ENCODE results near the gene NRXN3. TPM values are rescaled to one million over a fixed set of nuclear protein-coding genes. Genes with fewer than 3 reads are reported as not detected.

Gene NRXN3
- total and polyA plus RNA-seq, 4 donors: 1.4 to 8.3 (median 4.4) TPM

- DNase-seq: no peak
- no peak overlapping the region for H3K4me3 ChIP-seq
- no peak overlapping the region for H3K27ac ChIP-seq (ENCODE audit: low read depth in 1 of 2, low read length in 1 of 2)
- no peak for TF ChIP-seq CTCF (IDR thresholded peaks at IDR 0.05; ENCODE audit: control extremely low read depth, extremely low read depth)
- H3K9me3 ChIP-seq (ENCODE audit: control insufficient read depth in 4 of 4, insufficient read depth in 3 of 4, low read length in 3 of 4): peaks cover 0 to 3% (median 0%) of the 10 kb centered on the region in 4 donors
- no peak overlapping the region for H3K9ac ChIP-seq (ENCODE audit: insufficient read depth in 1 of 2, low read length in 2 of 2)
- ATAC-seq (ENCODE audit: insufficient read depth, low FRiP score): no peak
- peaks cover 0 to 4% (median 0%) of the 10 kb centered on the region in 5 donors for H3K4me1 ChIP-seq (ENCODE audit: control insufficient read depth in 5 of 5, insufficient read depth in 5 of 5, low read length in 5 of 5)
- H3K36me3 ChIP-seq (ENCODE audit: control insufficient read depth in 4 of 4, insufficient read depth in 4 of 4, low read length in 4 of 4): no peaks in the 10 kb centered on the region
- WGBS, 2 donors: 83 to 84% methylated on average over 4 of the region's 4 CpGs
- no peaks in the 10 kb centered on the region for H3K27me3 ChIP-seq (ENCODE audit: control insufficient read depth in 3 of 3, insufficient read depth in 3 of 3, low read length in 2 of 3)
Observed at GRCh38 chr14:79199217-79199616, 1029.0 kb downstream of the NRXN3 start.

GRCh38 chr14:79201564-79202207 is 1031.5 kb downstream of the NRXN3 start:
- no peak for ATAC-seq (ENCODE audit: insufficient read depth, low FRiP score)
- no peak overlapping the region for H3K27ac ChIP-seq (ENCODE audit: low read depth in 1 of 2, low read length in 1 of 2)

GRCh38 chr14:79204591-79204990 is 1034.4 kb downstream of the NRXN3 start:
- TF ChIP-seq CTCF (IDR thresholded peaks at IDR 0.05; ENCODE audit: control extremely low read depth, extremely low read depth): no peak
- Histone ChIP-seq H3K4me1 (ENCODE audit: control insufficient read depth in 5 of 5, insufficient read depth in 5 of 5, low read length in 5 of 5) (peaks cover 0 to 8% (median 0%) of the 10 kb centered on the region in 5 donors), H3K4me3 (no peak overlapping the region), H3K9ac (ENCODE audit: insufficient read depth in 1 of 2, low read length in 2 of 2) (no peak overlapping the region), H3K27me3 (ENCODE audit: control insufficient read depth in 3 of 3, insufficient read depth in 3 of 3, low read length in 2 of 3) (no peaks in the 10 kb centered on the region), H3K27ac (ENCODE audit: low read depth in 1 of 2, low read length in 1 of 2) (no peak overlapping the region), H3K9me3 (ENCODE audit: control insufficient read depth in 4 of 4, insufficient read depth in 3 of 4, low read length in 3 of 4) (no peaks in the 10 kb centered on the region), H3K36me3 (ENCODE audit: control insufficient read depth in 4 of 4, insufficient read depth in 4 of 4, low read length in 4 of 4) (no peaks in the 10 kb centered on the region)
- DNase-seq (peak in 1 of 3 donors; percentile 12), ATAC-seq (ENCODE audit: insufficient read depth, low FRiP score) (no peak)

More at GRCh38 chr14:79201564-79202207, 1031.5 kb downstream of the NRXN3 start:
- 49 to 67% methylated on average over 3 of the region's 3 CpGs for WGBS, 2 donors
- no peak for TF ChIP-seq CTCF (IDR thresholded peaks at IDR 0.05; ENCODE audit: control extremely low read depth, extremely low read depth)
- Histone ChIP-seq H3K9me3 (ENCODE audit: control insufficient read depth in 4 of 4, insufficient read depth in 3 of 4, low read length in 3 of 4) (peaks cover 0 to 2% (median 0%) of the 10 kb centered on the region in 4 donors), H3K4me3 (no peak overlapping the region), H3K9ac (ENCODE audit: insufficient read depth in 1 of 2, low read length in 2 of 2) (no peak overlapping the region), H3K36me3 (ENCODE audit: control insufficient read depth in 4 of 4, insufficient read depth in 4 of 4, low read length in 4 of 4) (no peaks in the 10 kb centered on the region), H3K27me3 (ENCODE audit: control insufficient read depth in 3 of 3, insufficient read depth in 3 of 3, low read length in 2 of 3) (no peaks in the 10 kb centered on the region), H3K4me1 (ENCODE audit: control insufficient read depth in 5 of 5, insufficient read depth in 5 of 5, low read length in 5 of 5) (peaks cover 0 to 8% (median 0%) of the 10 kb centered on the region in 5 donors)
- DNase-seq: peak in 1 of 3 donors; percentile 50

GRCh38 chr14:79209418-79209817 is 1039.2 kb downstream of the NRXN3 start:
- Histone ChIP-seq H3K27ac (ENCODE audit: low read depth in 1 of 2, low read length in 1 of 2) (no peak overlapping the region), H3K36me3 (ENCODE audit: control insufficient read depth in 4 of 4, insufficient read depth in 4 of 4, low read length in 4 of 4) (no peaks in the 10 kb centered on the region), H3K4me1 (ENCODE audit: control insufficient read depth in 5 of 5, insufficient read depth in 5 of 5, low read length in 5 of 5) (peaks cover 0 to 5% (median 0%) of the 10 kb centered on the region in 5 donors), H3K4me3 (no peak overlapping the region), H3K27me3 (ENCODE audit: control insufficient read depth in 3 of 3, insufficient read depth in 3 of 3, low read length in 2 of 3) (no peaks in the 10 kb centered on the region), H3K9ac (ENCODE audit: insufficient read depth in 1 of 2, low read length in 2 of 2) (no peak overlapping the region), H3K9me3 (ENCODE audit: control insufficient read depth in 4 of 4, insufficient read depth in 3 of 4, low read length in 3 of 4) (no peaks in the 10 kb centered on the region)
- ATAC-seq (ENCODE audit: insufficient read depth, low FRiP score) (no peak), DNase-seq (no peak)
- WGBS, 2 donors: 73 to 88% methylated on average over 2 of the region's 2 CpGs
- TF ChIP-seq CTCF (IDR thresholded peaks at IDR 0.05; ENCODE audit: control extremely low read depth, extremely low read depth): no peak

Data from lung (tissue), 12 donors.